Smooth muscle cell (in vitro differentiated cells): ENCODE data around the gene DUSP5. TPM values are rescaled to one million over a fixed set of nuclear protein-coding genes. Genes with fewer than 3 reads are reported as not detected.

Experiments
- polyA plus RNA-seq: library from polyadenylated mRNA; unstranded; fragments of >200 nt; fragmentation: Nextera tagmentation; extraction: Ambion mirVana; gene quantifications from 2 replicates; pipeline ENCODE4 v1.2.1, GENCODE V29; 2016
- total RNA-seq: library from RNA; depleted of rRNA; stranded (reverse); fragments of >200 nt; gene quantifications from 2 replicates; pipeline ENCODE4 v1.2.3, GENCODE V29; 2014

DUSP5 gene
- total and polyA plus RNA-seq, 2 experiments from 2014 or later, result 13.6 to 23.6 TPM

Other genes with a start within 250 kb of the DUSP5 start
- 17.7 and 25.6 TPM in 2 replicates for gene SMNDC1, start 193.0 kb upstream of the DUSP5 start, total RNA-seq
- gene SMNDC1, start 193.0 kb upstream of the DUSP5 start, polyA plus RNA-seq, result 19.0 and 22.2 TPM in 2 replicates
- 24.4 and 26.0 TPM in 2 replicates for gene SMC3, start 69.8 kb downstream of the DUSP5 start, total RNA-seq
- gene SMC3, start 69.8 kb downstream of the DUSP5 start, polyA plus RNA-seq, result 31.0 and 32.6 TPM in 2 replicates
- under 0.01 and 0.09 TPM in 2 replicates for gene RBM20, start 146.4 kb downstream of the DUSP5 start, total RNA-seq
- gene RBM20, start 146.4 kb downstream of the DUSP5 start, polyA plus RNA-seq, result 0.09 and 0.27 TPM in 2 replicates